K562 (cell line): ENCODE data around the gene SEC23A. TPM values are rescaled to one million over a fixed set of nuclear protein-coding genes. Genes with fewer than 3 reads are reported as not detected.

Experiments used
- CCAR2 ChIP-seq: fragments of 200-400 bp; formaldehyde crosslinking; IDR thresholded peaks from 2 replicates; pipeline ENCODE4 v1.6.1; 2017; ENCODE audit warnings: mild to moderate bottlenecking, low read depth, low read length
- ETS1 ChIP-seq: conservative IDR thresholded peaks from 2 replicates; pipeline ENCODE4 v1.6.1; 2011; ENCODE audit warnings: low read depth, mild to moderate bottlenecking, low read length; ENCODE audit not compliant: control insufficient read depth
- FIP1L1 ChIP-seq: fragments of 200-400 bp; formaldehyde crosslinking; IDR thresholded peaks from 2 replicates; pipeline ENCODE4 v1.6.1; 2018; ENCODE audit warnings: mild to moderate bottlenecking, low read depth, low read length; ENCODE audit not compliant: poor library complexity, severe bottlenecking
- ID3 ChIP-seq, 2 experiments: fragments of 250-450 bp in 1 of 2; fragments of 450-650 bp in 1 of 2; sonication (Bioruptor Pico) in 1 of 2; IDR thresholded peaks; 2 replicates each; pipeline versions ENCODE4 v1.6.1 to v1.8.0; 2016 to 2021; ENCODE audit warnings: mild to moderate bottlenecking in 2 of 2, moderate library complexity in 2 of 2, missing compliant biosample characterization in 1 of 2, missing genetic modification characterization in 1 of 2
- KDM5B ChIP-seq: fragments of 200-600 bp; sonication (generic); IDR thresholded peaks from 2 replicates; pipeline ENCODE4 v1.6.1; 2012; ENCODE audit warnings: low read depth, mild to moderate bottlenecking, moderate library complexity, low read length, control low read depth, inconsistent platforms; ENCODE audit not compliant: insufficient replicate concordance
- NR3C1 ChIP-seq: sonication (generic); formaldehyde crosslinking; IDR thresholded peaks from 2 replicates; pipeline ENCODE4 v1.8.1; 2022; ENCODE audit warnings: missing genetic modification reagents
- NUFIP1 ChIP-seq: fragments of 450-650 bp; IDR thresholded peaks from 2 replicates; pipeline ENCODE4 v1.6.1; 2018; ENCODE audit not compliant: partially characterized antibody
- POLR2A ChIP-seq: fragments of 450-650 bp; conservative IDR thresholded peaks from 2 replicates; pipeline ENCODE4 v1.6.1; 2016
- RAD21 ChIP-seq, 2 experiments: fragments of 250-450 bp in 1 of 2; fragments of 450-650 bp in 1 of 2; sonication (Bioruptor Pico) in 1 of 2; formaldehyde crosslinking in 1 of 2; IDR thresholded peaks in 1 of 2; conservative IDR thresholded peaks in 1 of 2; 2 replicates each; pipeline versions ENCODE4 v1.4.0 to v1.8.0; 2020 to 2022; ENCODE audit warnings: mild to moderate bottlenecking in 2 of 2, moderate library complexity in 1 of 2
- RBBP5 ChIP-seq: fragments of 200-600 bp; sonication (generic); IDR thresholded peaks from 2 replicates; pipeline ENCODE4 v1.6.1; 2012; ENCODE audit warnings: borderline replicate concordance, mild to moderate bottlenecking, low read length, control low read depth, inconsistent platforms; ENCODE audit not compliant: insufficient read depth, poor library complexity, severe bottlenecking
- RNF219 ChIP-seq: fragments of 250-450 bp; sonication (Bioruptor Pico); IDR thresholded peaks from 2 replicates; pipeline ENCODE4 v1.5.0; 2022; ENCODE audit warnings: mild to moderate bottlenecking
- SRSF3 ChIP-seq: fragments of 200-400 bp; formaldehyde crosslinking; IDR thresholded peaks from 2 replicates; pipeline ENCODE4 v1.6.1; 2016; ENCODE audit warnings: mild to moderate bottlenecking, low read length, moderate library complexity; ENCODE audit not compliant: insufficient read depth
- TAF9B ChIP-seq: fragments of 450-650 bp; IDR thresholded peaks from 2 replicates; pipeline ENCODE4 v1.6.1; 2018; ENCODE audit warnings: mild to moderate bottlenecking; ENCODE audit not compliant: partially characterized antibody
- TGIF2 ChIP-seq: sonication (generic); formaldehyde crosslinking; IDR thresholded peaks from 2 replicates; pipeline ENCODE4 v1.8.1; 2022; ENCODE audit warnings: mild to moderate bottlenecking, missing genetic modification reagents, moderate library complexity
- THRA ChIP-seq: fragments of 450-650 bp; IDR thresholded peaks from 2 replicates; pipeline ENCODE4 v1.6.1; 2017; ENCODE audit warnings: mild to moderate bottlenecking, moderate library complexity
- ZBED1 ChIP-seq: IDR thresholded peaks from 2 replicates; pipeline ENCODE4 v1.6.1; 2014
- ZNF280A ChIP-seq: fragments of 450-650 bp; IDR thresholded peaks from 2 replicates; pipeline ENCODE4 v1.6.1; 2018; ENCODE audit warnings: mild to moderate bottlenecking, low read depth; ENCODE audit not compliant: partially characterized antibody
- ZNF668 ChIP-seq: fragments of 250-450 bp; sonication (Bioruptor Pico); IDR thresholded peaks from 2 replicates; pipeline ENCODE4 v1.8.0; 2022; ENCODE audit warnings: mild to moderate bottlenecking, inconsistent platforms
- ZNF717 ChIP-seq: fragments of 250-450 bp; sonication (Bioruptor Pico); IDR thresholded peaks from 2 replicates; pipeline ENCODE4 v1.5.0; 2021
- ZNF830 ChIP-seq: fragments of 250-450 bp; sonication (Bioruptor Pico); IDR thresholded peaks from 2 replicates; pipeline ENCODE4 v1.5.0; 2021; ENCODE audit warnings: mild to moderate bottlenecking
- polyA plus RNA-seq, 8 experiments: library from polyadenylated mRNA; depleted of rRNA in 4 of 8; stranded (reverse) in 5 of 8; unstranded in 3 of 8; fragments of >200 nt; fragmentation: Nextera tagmentation in 2 of 8; fragmentation: Illumina TruSeq in 1 of 8; extraction: Ambion mirVana in 2 of 8; extraction: Trizol in 1 of 8; gene quantifications; 2 replicates each; pipeline versions ENCODE4 v1.2.1 to v1.2.3, GENCODE V29; 2011 to 2014; ENCODE audit warnings: inconsistent platforms in 1 of 8, missing spikeins in 1 of 8
- total RNA-seq, 7 experiments: library from RNA; depleted of rRNA in 6 of 7; stranded (reverse); fragments of >200 nt in 6 of 7; fragmentation: Illumina TruSeq in 2 of 7; extraction: Trizol in 2 of 7; gene quantifications; 2 replicates each; pipeline versions ENCODE4 v1.2.1 to v1.2.3, GENCODE V29; 2011 to 2021; ENCODE audit warnings: low replicate concordance in 1 of 7

SEC23A gene
- total and polyA plus RNA-seq, 9 of the 15 experiments (the other 6 are each of a cell fraction or from before 2014, with no cell fraction given) = 5.5 to 47.0 (median 14.5) TPM

- TF ChIP-seq ZBED1 (no peak), ZNF280A (no peak), SRSF3 (no peak), RBBP5 (no peak), CCAR2 (no peak), RNF219 (no peak), ZNF830 (no peak), NR3C1 (no peak), NUFIP1 (no peak), POLR2A (no peak), THRA (no peak), FIP1L1 (no peak), ETS1 (no peak), TAF9B (peak; percentile 15), TGIF2 (CRISPR knock-in tag) (no peak), ID3 (CRISPR knock-in tag; IDR thresholded peaks at IDR 0.05) (no peak), ID3 (tag; IDR thresholded peaks at IDR 0.05) (no peak), RAD21 (CRISPR knock-in tag; conservative IDR thresholded peaks at IDR 0.05 in 1 of 2, IDR thresholded peaks at IDR 0.05 in 1 of 2) (peak; percentile 49 to 79), ZNF668 (CRISPR knock-in tag) (no peak), ZNF717 (no peak), KDM5B (no peak)
Observed at GRCh38 chr14:39107591-39107996, 4.6 kb upstream of the SEC23A start (continued).
